ENCODE results near the gene DEFB131A.
"Not testable (repeated sequence)": the region's sequence is repeated elsewhere in the genome, so short reads cannot be mapped to it uniquely, and the experiment has no call there.

Gene DEFB131A

GRCh38 chr4:9490496-9490895 is 46.3 kb downstream of the DEFB131A start:
- not testable (repeated sequence) for H3K9me2 ChIP-seq (replicated peaks; ENCODE audit: low read depth, low read length); H3F3A ChIP-seq (ENCODE audit: low read depth); H3K9ac ChIP-seq (ENCODE audit: low read depth, low read length, poor library complexity, severe bottlenecking)

GRCh38 chr4:9490986-9491385 is 46.8 kb downstream of the DEFB131A start:
- H3K9me2 ChIP-seq (replicated peaks; ENCODE audit: low read depth, low read length); H3K9ac ChIP-seq (ENCODE audit: low read depth, low read length, poor library complexity, severe bottlenecking); H3K4me3 ChIP-seq (ENCODE audit: low read length, poor library complexity, severe bottlenecking); H2AFZ ChIP-seq (ENCODE audit: low read length); H3K27me3 ChIP-seq (ENCODE audit: insufficient read depth, low read length, poor library complexity, severe bottlenecking); H3K9me3 ChIP-seq (ENCODE audit: insufficient read depth, low read depth, low read length); H3F3A ChIP-seq (ENCODE audit: low read depth); H3K4me2 ChIP-seq (ENCODE audit: low read depth, low read length, poor library complexity, severe bottlenecking); H4K20me1 ChIP-seq (ENCODE audit: insufficient read depth, low read length, poor library complexity, severe bottlenecking); H3K79me2 ChIP-seq (ENCODE audit: insufficient read depth, low read length); H3K36me3 ChIP-seq (ENCODE audit: insufficient read depth, low read length); H3K4me1 ChIP-seq (ENCODE audit: insufficient read depth, low read length, poor library complexity, severe bottlenecking): not testable (repeated sequence)

More at GRCh38 chr4:9490496-9490895, 46.3 kb downstream of the DEFB131A start:
- H3K79me2 ChIP-seq (ENCODE audit: insufficient read depth, low read length); H4K20me1 ChIP-seq (ENCODE audit: insufficient read depth, low read length, poor library complexity, severe bottlenecking); H3K4me2 ChIP-seq (ENCODE audit: low read depth, low read length, poor library complexity, severe bottlenecking); H3K36me3 ChIP-seq (ENCODE audit: insufficient read depth, low read length); H3K9me3 ChIP-seq (ENCODE audit: insufficient read depth, low read depth, low read length); H3K27me3 ChIP-seq (ENCODE audit: insufficient read depth, low read length, poor library complexity, severe bottlenecking); H3K4me1 ChIP-seq (ENCODE audit: insufficient read depth, low read length, poor library complexity, severe bottlenecking); H2AFZ ChIP-seq (ENCODE audit: low read length); H3K4me3 ChIP-seq (ENCODE audit: low read length, poor library complexity, severe bottlenecking): not testable (repeated sequence)

DNA sequence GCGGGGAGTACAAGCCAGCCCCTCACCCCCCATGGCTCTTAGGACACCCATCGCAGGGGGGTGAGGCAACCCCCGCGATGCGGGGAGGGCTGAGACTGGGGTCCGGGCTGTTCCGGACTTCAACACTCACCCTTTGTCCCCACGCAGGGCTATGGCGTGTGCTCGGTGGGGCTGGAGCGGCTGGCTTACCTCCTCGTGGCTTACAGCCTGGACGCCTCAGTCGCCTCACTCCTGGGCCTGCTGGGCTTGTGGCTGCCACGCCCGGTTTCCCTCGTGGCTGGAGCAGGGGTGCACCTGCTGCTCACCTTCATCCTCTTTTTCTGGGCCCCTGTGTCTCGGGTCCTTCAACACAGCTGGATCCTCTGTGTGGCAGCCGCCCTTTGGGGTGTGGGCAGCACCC is 49.4 kb downstream of the DEFB131A start:
- H3K9me2 ChIP-seq (replicated peaks; ENCODE audit: low read depth, low read length); H3K9ac ChIP-seq (ENCODE audit: low read depth, low read length, poor library complexity, severe bottlenecking); H3F3A ChIP-seq (ENCODE audit: low read depth); H3K4me1 ChIP-seq (ENCODE audit: insufficient read depth, low read length, poor library complexity, severe bottlenecking); H3K36me3 ChIP-seq (ENCODE audit: insufficient read depth, low read length); H4K20me1 ChIP-seq (ENCODE audit: insufficient read depth, low read length, poor library complexity, severe bottlenecking); H3K9me3 ChIP-seq (ENCODE audit: insufficient read depth, low read depth, low read length); H2AFZ ChIP-seq (ENCODE audit: low read length); H3K79me2 ChIP-seq (ENCODE audit: insufficient read depth, low read length); H3K4me2 ChIP-seq (ENCODE audit: low read depth, low read length, poor library complexity, severe bottlenecking); H3K27me3 ChIP-seq (ENCODE audit: insufficient read depth, low read length, poor library complexity, severe bottlenecking); H3K4me3 ChIP-seq (ENCODE audit: low read length, poor library complexity, severe bottlenecking): not testable (repeated sequence)

DNA sequence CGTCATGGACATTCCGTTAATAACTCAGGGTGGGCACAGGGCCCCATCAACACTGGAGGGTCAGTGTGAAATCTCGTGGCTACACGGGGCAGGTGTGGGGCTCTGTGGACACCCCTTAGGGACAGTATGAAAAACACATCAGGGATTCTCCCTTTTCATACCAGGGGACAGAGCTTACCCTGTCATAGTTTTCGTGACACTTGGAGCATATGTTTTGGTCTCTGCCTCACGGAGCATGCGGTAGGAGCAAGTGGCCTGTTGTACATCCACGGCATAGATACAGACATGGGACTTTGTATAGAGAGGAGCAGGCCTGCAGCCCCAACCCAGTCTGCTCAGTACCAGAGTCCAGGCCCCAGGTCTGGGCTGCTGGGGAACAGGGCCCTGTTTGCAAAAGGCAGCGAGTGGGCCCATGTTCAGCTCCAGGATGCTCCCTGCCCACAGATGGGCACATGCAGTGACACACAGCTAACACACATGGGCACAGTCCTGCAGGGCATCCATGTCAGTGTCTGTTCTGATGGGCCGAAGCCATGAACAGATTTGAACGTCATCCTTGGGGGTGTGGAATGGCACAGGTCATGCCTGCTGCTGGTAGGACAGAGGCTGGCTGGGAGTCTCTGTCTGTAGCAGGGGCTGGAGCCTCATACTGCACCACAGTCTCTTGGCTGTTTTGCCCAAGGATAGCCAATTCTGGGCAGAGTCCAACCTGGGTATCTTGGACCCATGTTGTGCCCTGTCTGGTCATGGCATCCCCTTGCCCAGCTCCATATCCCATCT is 50.2 kb downstream of the DEFB131A start:
- not testable (repeated sequence) for H3K4me1 ChIP-seq (ENCODE audit: insufficient read depth, low read length, poor library complexity, severe bottlenecking); H2AFZ ChIP-seq (ENCODE audit: low read length); H3K9me2 ChIP-seq (replicated peaks; ENCODE audit: low read depth, low read length); H3K36me3 ChIP-seq (ENCODE audit: insufficient read depth, low read length); H3K9me3 ChIP-seq (ENCODE audit: insufficient read depth, low read depth, low read length); H4K20me1 ChIP-seq (ENCODE audit: insufficient read depth, low read length, poor library complexity, severe bottlenecking); H3K4me3 ChIP-seq (ENCODE audit: low read length, poor library complexity, severe bottlenecking); H3K27me3 ChIP-seq (ENCODE audit: insufficient read depth, low read length, poor library complexity, severe bottlenecking); H3K9ac ChIP-seq (ENCODE audit: low read depth, low read length, poor library complexity, severe bottlenecking); H3K79me2 ChIP-seq (ENCODE audit: insufficient read depth, low read length); H3K4me2 ChIP-seq (ENCODE audit: low read depth, low read length, poor library complexity, severe bottlenecking); H3F3A ChIP-seq (ENCODE audit: low read depth)

GRCh38 chr4:9495443-9495842 is 51.2 kb downstream of the DEFB131A start:
- not testable (repeated sequence) for H3K27me3 ChIP-seq (ENCODE audit: insufficient read depth, low read length, poor library complexity, severe bottlenecking); H3K36me3 ChIP-seq (ENCODE audit: insufficient read depth, low read length); H3K79me2 ChIP-seq (ENCODE audit: insufficient read depth, low read length); H3K4me1 ChIP-seq (ENCODE audit: insufficient read depth, low read length, poor library complexity, severe bottlenecking); H2AFZ ChIP-seq (ENCODE audit: low read length); H3K9me3 ChIP-seq (ENCODE audit: insufficient read depth, low read depth, low read length); H3K4me2 ChIP-seq (ENCODE audit: low read depth, low read length, poor library complexity, severe bottlenecking); H3F3A ChIP-seq (ENCODE audit: low read depth); H3K4me3 ChIP-seq (ENCODE audit: low read length, poor library complexity, severe bottlenecking); H3K9ac ChIP-seq (ENCODE audit: low read depth, low read length, poor library complexity, severe bottlenecking); H3K9me2 ChIP-seq (replicated peaks; ENCODE audit: low read depth, low read length); H4K20me1 ChIP-seq (ENCODE audit: insufficient read depth, low read length, poor library complexity, severe bottlenecking)
- TF ChIP-seq, protein P1, sequence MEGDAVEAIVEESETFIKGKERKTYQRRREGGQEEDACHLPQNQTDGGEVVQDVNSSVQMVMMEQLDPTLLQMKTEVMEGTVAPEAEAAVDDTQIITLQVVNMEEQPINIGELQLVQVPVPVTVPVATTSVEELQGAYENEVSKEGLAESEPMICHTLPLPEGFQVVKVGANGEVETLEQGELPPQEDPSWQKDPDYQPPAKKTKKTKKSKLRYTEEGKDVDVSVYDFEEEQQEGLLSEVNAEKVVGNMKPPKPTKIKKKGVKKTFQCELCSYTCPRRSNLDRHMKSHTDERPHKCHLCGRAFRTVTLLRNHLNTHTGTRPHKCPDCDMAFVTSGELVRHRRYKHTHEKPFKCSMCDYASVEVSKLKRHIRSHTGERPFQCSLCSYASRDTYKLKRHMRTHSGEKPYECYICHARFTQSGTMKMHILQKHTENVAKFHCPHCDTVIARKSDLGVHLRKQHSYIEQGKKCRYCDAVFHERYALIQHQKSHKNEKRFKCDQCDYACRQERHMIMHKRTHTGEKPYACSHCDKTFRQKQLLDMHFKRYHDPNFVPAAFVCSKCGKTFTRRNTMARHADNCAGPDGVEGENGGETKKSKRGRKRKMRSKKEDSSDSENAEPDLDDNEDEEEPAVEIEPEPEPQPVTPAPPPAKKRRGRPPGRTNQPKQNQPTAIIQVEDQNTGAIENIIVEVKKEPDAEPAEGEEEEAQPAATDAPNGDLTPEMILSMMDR (conservative IDR thresholded peaks at IDR 0.05; ENCODE audit: low read length) = peak; percentile 47

DNA sequence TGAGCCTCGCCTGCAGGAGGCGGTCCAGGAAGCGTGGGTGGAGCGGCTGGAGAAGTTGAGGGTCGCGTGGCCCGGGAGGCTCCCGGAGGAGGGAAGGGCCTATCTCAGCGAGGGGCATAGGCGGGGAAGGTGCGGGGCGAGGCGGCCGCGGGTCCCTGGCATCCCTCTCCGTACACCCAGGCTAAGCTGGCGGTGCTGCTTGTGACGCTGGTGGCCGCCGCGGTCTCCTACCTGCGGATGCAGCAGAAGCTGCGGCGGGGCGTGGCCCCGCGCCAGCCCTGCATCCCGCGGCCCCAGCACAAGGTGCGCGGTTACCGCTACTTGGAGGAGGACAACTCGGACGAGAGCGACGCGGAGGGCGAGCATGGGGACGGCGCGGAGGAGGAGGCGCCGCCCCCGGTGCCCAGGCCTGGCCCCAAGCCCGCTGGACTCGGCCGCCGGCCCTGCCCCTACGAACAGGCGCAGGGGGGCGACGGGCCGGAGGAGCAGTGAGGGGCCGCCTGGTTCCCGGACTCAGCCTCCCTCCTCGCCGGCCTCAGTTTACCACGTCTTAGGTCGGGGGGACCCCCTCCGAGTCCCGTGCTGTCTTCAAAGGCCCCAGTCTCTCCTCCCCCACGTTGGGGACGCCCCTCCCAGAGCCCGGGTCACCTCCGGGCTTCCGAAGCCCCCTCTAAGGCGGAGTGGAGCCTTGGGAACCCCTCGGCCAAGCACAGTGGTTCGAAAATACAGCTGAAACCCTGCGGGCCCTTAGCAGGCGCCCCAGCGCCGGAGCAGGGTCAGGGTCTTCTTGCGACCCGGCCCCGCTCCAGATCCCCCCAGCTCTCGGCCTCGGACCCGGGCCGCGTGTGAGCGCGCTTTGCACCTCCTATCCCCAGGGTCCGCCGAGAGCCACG is 53.6 kb downstream of the DEFB131A start:
- H3K9me3 ChIP-seq (ENCODE audit: insufficient read depth, low read depth, low read length); H3K4me3 ChIP-seq (ENCODE audit: low read length, poor library complexity, severe bottlenecking): not testable (repeated sequence)

More for the DNA sequence above, 53.6 kb downstream of the DEFB131A start:
- H3F3A ChIP-seq (ENCODE audit: low read depth); H3K9ac ChIP-seq (ENCODE audit: low read depth, low read length, poor library complexity, severe bottlenecking); H2AFZ ChIP-seq (ENCODE audit: low read length); H3K27me3 ChIP-seq (ENCODE audit: insufficient read depth, low read length, poor library complexity, severe bottlenecking); H4K20me1 ChIP-seq (ENCODE audit: insufficient read depth, low read length, poor library complexity, severe bottlenecking); H3K36me3 ChIP-seq (ENCODE audit: insufficient read depth, low read length); H3K4me2 ChIP-seq (ENCODE audit: low read depth, low read length, poor library complexity, severe bottlenecking); H3K4me1 ChIP-seq (ENCODE audit: insufficient read depth, low read length, poor library complexity, severe bottlenecking); H3K9me2 ChIP-seq (replicated peaks; ENCODE audit: low read depth, low read length); H3K79me2 ChIP-seq (ENCODE audit: insufficient read depth, low read length): not testable (repeated sequence)
